ENCODE measurements around the gene AGPAT2. TPM values are rescaled to one million over a fixed set of nuclear protein-coding genes. Genes with fewer than 3 reads are reported as not detected.

The AGPAT2 gene
- polyA plus RNA-seq, 1 of the 3 experiments (the other 2 are of a cell fraction), result 46.8 TPM

- Histone ChIP-seq H3K36me3 (replicated peaks in 1 of 2; ENCODE audit: control insufficient read depth in 1 of 2, insufficient read depth in 2 of 2, low read length in 1 of 2) (peaks cover 25 to 38% of the 10 kb centered on the region in 2 experiments), H3K4me1 (ENCODE audit: control insufficient read depth in 1 of 2, insufficient read depth in 2 of 2, low read depth in 1 of 2, low read length in 1 of 2) (peaks cover 8 to 21% of the 10 kb centered on the region in 2 experiments; a peak in 1 of 4 replicates), H4K20me1 (ENCODE audit: insufficient read depth) (peaks cover 70% of the 10 kb centered on the region), H3K4me3 (ENCODE audit: low read depth in 2 of 2, low read length in 1 of 2) (no peak overlapping the region), H3K9me3 (no peaks in the 10 kb centered on the region), H3K27ac (ENCODE audit: low read depth in 2 of 2, low read length in 1 of 2) (no peak overlapping the region), H3K9me2 (no peaks in the 10 kb centered on the region), H3K79me2 (ENCODE audit: insufficient read depth) (peaks cover 41% of the 10 kb centered on the region), H3K4me2 (no peak overlapping the region), H3K27me3 (ENCODE audit: insufficient read depth) (no peaks in the 10 kb centered on the region), H2AFZ (ENCODE audit: low read depth) (no peak overlapping the region), H3K9ac (no peak overlapping the region), H3F3A (replicated peaks; ENCODE audit: insufficient read depth) (peaks cover 24% of the 10 kb centered on the region)
- DNase-seq, result peak; percentile 49
- ChIA-PET CTCF (interaction anchor here (0.8 kb wide), 1 partner anchor 9 kb away, joined by 3 read pairs; no protein-coding TSS in a partner anchor), POLR2A (interaction anchor here (1.7 kb wide), 1 partner anchor 9 kb away, joined by 12 read pairs; no protein-coding TSS in a partner anchor)
- TF ChIP-seq PBX3 (IDR thresholded peaks at IDR 0.05) (no peak), ZBTB33 (IDR thresholded peaks at IDR 0.05; ENCODE audit: borderline replicate concordance, low read depth) (0 out of 2 replicates have a peak, but pooled peaks have one; percentile 14), SIN3A (IDR thresholded peaks at IDR 0.05; ENCODE audit: borderline replicate concordance, low read depth, low read length) (0 out of 2 replicates have a peak, but pooled peaks have one; percentile 11), USF1 (IDR thresholded peaks at IDR 0.05; ENCODE audit: borderline replicate concordance, low read depth) (no peak), RXRA (IDR thresholded peaks at IDR 0.05; ENCODE audit: borderline replicate concordance, low read depth) (no peak), REST (IDR thresholded peaks at IDR 0.05; ENCODE audit: low read depth, low read length) (no peak), POLR2AphosphoS5 (IDR thresholded peaks at IDR 0.05; ENCODE audit: low read depth, low read length) (0 out of 2 replicates have a peak, but pooled peaks have one; percentile 19), RAD21 (IDR thresholded peaks at IDR 0.05; ENCODE audit: low read length) (no peak), ELF1 (IDR thresholded peaks at IDR 0.05) (no peak)
- WGBS (ENCODE audit: low lambda C conversion rate), result 93% methylated on average over 8 of the region's 24 CpGs
Observed at GRCh38 chr9:136722969-136723356, 35.7 kb upstream of the AGPAT2 start.
